GM12892 (cell line): ENCODE results near the gene SLC35F6.

Source experiments
- POLR2A ChIP-seq: IDR thresholded peaks from 2 replicates; pipeline ENCODE4 v1.6.1; 2011; ENCODE audit warnings: low read depth, low read length, control low read depth
- POLR2AphosphoS5 ChIP-seq: IDR thresholded peaks from 2 replicates; pipeline ENCODE4 v1.6.1; 2011; ENCODE audit warnings: low read depth, low read length, control low read depth

- TF ChIP-seq POLR2AphosphoS5 (no peak), POLR2A (no peak)
These were observed 40.6 kb upstream of the SLC35F6 start for GRCh38 chr2:26723475-26723874.
